Uterus (tissue), 4 donors: Measurements from ENCODE around the gene BEST1. TPM values are rescaled to one million over a fixed set of nuclear protein-coding genes. Genes with fewer than 3 reads are reported as not detected.
A peak's percentile ranks its signal among the peaks of the same experiment; 100 is the strongest.
"Not testable (repeated sequence)": the region's sequence is repeated elsewhere in the genome, so short reads cannot be mapped to it uniquely, and the experiment has no call there.

ENCODE experiments used
- DNase-seq, 2 donors: peaks; one replicate each; pipeline ENCODE4 v3.0.0-alpha.2; 2019 to 2020
- H3K27ac ChIP-seq, 2 donors: fragments of 200-600 bp; sonication (generic); 1 replicate in 1 of 2; 2 replicates in 1 of 2; pipeline ENCODE4 v1.5.1; 2016 to 2018
- H3K27me3 ChIP-seq, 2 donors: fragments of 200-600 bp; sonication (generic); one replicate each; pipeline ENCODE4 v1.5.1; 2018 to 2019; ENCODE audit warnings: control low read depth in 1 of 2
- H3K36me3 ChIP-seq, 2 donors: fragments of 200-600 bp; sonication (generic); one replicate each; pipeline ENCODE4 v1.5.1; 2019; ENCODE audit warnings: control low read depth in 1 of 2
- H3K4me1 ChIP-seq, 2 donors: fragments of 200-600 bp; sonication (generic); one replicate each; pipeline ENCODE4 v1.5.1; 2018 to 2019; ENCODE audit warnings: control low read depth in 1 of 2
- H3K4me3 ChIP-seq, 2 donors: fragments of 200-600 bp; sonication (generic); 1 replicate in 1 of 2; 2 replicates in 1 of 2; pipeline ENCODE4 v1.5.1; 2018 to 2019; ENCODE audit warnings: mild to moderate bottlenecking in 1 of 2
- H3K9me3 ChIP-seq, 2 donors: fragments of 200-600 bp; sonication (generic); one replicate each; pipeline ENCODE4 v1.5.1; 2019; ENCODE audit warnings: control low read depth in 1 of 2
- POLR2A ChIP-seq, 2 donors: fragments of 450-650 bp; IDR thresholded peaks; one replicate each; pipeline ENCODE4 v1.6.1; 2016; ENCODE audit warnings: antibody characterized with exemption in 2 of 2, mild to moderate bottlenecking in 1 of 2, moderate library complexity in 1 of 2
- intact Hi-C: fragments of 100-400 bp; cut with DNase I; formaldehyde crosslinking; loops from one replicate; pipeline ENCODE4 v1.15.1; 2023; ENCODE audit warnings: low total_unique reads
- total RNA-seq, 4 donors: library from RNA; depleted of rRNA in 3 of 4; stranded (reverse); fragments of >200 nt in 3 of 4; gene quantifications; one replicate each; pipeline versions ENCODE4 v1.1.0 to v1.2.4, GENCODE V29; 2014 to 2023
- TF ChIP-seq, protein P1 (sequence below), 4 experiments: fragments of 200-600 bp in 2 of 4; fragments of 450-650 bp in 2 of 4; sonication (generic) in 2 of 4; IDR thresholded peaks; one replicate each; pipeline ENCODE4 v1.5.1; 2016 to 2019; ENCODE audit warnings: antibody characterized with exemption in 4 of 4, mild to moderate bottlenecking in 2 of 4, moderate library complexity in 1 of 4
- donor health status: DM: yes; HTN: yes; CAD: no.

BEST1 gene
- total RNA-seq, 4 donors from 2014 or later = 3.3 to 11.1 (median 3.9) TPM

DNA sequence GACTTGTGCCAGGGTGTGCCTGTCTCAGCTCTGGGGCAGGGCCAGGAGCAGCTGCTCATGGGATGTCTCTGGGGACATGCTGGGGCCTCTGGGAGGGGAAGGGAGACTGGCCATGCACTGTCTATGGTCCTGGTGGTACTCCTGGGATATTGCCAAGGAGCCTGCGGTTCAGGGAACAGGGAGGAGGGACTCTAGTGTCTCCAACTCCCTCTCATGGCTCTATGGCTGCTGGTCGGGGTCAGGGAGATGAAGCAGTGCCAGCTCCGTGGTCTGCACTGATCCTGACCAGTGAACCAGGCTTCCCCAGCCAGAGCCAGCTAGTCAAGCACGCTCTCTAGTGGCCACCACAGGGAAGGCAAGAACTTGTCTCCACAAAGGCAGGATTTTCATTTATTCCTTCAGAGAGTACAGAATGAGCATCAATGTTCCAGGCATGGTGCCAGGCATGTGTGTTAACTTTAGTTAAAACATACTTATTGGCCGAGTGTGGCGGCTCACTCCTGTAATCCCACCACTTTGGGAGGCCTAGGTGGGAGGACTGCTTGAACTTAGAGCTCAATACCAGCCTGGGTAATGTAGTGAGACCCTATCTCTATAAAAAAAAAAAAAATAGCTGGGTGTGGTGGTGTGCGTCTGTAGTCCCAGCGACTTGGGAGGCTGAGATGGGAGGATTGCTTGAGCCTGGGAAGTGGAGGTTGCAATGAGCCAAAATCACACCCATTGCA is 2.5 kb upstream of the BEST1 start:
- peak; percentile 94 to 95 for DNase-seq
- Histone ChIP-seq H3K9me3 (no peaks in the 10 kb centered on the region), H3K36me3 (no peaks in the 10 kb centered on the region), H3K27me3 (no peaks in the 10 kb centered on the region), H3K4me3 (no peak overlapping the region), H3K4me1 (peaks cover 0 to 8% of the 10 kb centered on the region in 2 donors), H3K27ac (peak overlapping the region; percentile 40 to 52)
- intact Hi-C loops = loop anchor here (5.0 kb wide), 1 partner anchor 50 kb away; no protein-coding TSS in a partner anchor
- TF ChIP-seq POLR2A (IDR thresholded peaks at IDR 0.05) = peak in 1 of 2 donors; percentile 5
- TF ChIP-seq, protein P1, sequence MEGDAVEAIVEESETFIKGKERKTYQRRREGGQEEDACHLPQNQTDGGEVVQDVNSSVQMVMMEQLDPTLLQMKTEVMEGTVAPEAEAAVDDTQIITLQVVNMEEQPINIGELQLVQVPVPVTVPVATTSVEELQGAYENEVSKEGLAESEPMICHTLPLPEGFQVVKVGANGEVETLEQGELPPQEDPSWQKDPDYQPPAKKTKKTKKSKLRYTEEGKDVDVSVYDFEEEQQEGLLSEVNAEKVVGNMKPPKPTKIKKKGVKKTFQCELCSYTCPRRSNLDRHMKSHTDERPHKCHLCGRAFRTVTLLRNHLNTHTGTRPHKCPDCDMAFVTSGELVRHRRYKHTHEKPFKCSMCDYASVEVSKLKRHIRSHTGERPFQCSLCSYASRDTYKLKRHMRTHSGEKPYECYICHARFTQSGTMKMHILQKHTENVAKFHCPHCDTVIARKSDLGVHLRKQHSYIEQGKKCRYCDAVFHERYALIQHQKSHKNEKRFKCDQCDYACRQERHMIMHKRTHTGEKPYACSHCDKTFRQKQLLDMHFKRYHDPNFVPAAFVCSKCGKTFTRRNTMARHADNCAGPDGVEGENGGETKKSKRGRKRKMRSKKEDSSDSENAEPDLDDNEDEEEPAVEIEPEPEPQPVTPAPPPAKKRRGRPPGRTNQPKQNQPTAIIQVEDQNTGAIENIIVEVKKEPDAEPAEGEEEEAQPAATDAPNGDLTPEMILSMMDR (IDR thresholded peaks at IDR 0.05) = peak; percentile 93 to 97 (median 97)

DNA sequence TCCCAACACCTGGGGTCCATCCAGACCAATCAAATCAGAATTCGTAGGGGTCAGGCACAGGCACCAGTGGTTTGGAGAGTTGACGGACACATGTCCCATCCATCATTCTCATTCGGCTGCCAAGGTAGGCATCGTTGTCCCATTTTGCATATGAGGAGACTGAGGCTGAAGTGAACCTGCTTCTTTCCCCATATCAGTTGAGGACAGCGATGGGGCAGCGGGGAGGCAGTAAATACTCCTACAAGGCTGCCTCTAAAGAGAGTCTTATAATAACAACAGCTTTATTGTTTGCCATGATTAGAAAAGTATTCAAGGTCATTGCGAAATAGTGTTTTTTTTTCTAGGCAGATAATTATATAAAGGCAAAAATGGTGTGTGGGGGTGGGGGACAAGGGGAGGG is 1.6 kb upstream of the BEST1 start:
- intact Hi-C loops = loop anchor here (5.0 kb wide), 1 partner anchor 51 kb away; no protein-coding TSS in a partner anchor
- Histone ChIP-seq H3K4me3 (no peak overlapping the region), H3K27ac (peak overlapping the region; percentile 77 to 84), H3K9me3 (no peaks in the 10 kb centered on the region), H3K4me1 (peaks cover 0 to 8% of the 10 kb centered on the region in 2 donors), H3K27me3 (no peaks in the 10 kb centered on the region), H3K36me3 (no peaks in the 10 kb centered on the region)
- no peak for DNase-seq
- TF ChIP-seq, protein P1 (IDR thresholded peaks at IDR 0.05) = no peak
- TF ChIP-seq POLR2A (IDR thresholded peaks at IDR 0.05) = no peak

DNA sequence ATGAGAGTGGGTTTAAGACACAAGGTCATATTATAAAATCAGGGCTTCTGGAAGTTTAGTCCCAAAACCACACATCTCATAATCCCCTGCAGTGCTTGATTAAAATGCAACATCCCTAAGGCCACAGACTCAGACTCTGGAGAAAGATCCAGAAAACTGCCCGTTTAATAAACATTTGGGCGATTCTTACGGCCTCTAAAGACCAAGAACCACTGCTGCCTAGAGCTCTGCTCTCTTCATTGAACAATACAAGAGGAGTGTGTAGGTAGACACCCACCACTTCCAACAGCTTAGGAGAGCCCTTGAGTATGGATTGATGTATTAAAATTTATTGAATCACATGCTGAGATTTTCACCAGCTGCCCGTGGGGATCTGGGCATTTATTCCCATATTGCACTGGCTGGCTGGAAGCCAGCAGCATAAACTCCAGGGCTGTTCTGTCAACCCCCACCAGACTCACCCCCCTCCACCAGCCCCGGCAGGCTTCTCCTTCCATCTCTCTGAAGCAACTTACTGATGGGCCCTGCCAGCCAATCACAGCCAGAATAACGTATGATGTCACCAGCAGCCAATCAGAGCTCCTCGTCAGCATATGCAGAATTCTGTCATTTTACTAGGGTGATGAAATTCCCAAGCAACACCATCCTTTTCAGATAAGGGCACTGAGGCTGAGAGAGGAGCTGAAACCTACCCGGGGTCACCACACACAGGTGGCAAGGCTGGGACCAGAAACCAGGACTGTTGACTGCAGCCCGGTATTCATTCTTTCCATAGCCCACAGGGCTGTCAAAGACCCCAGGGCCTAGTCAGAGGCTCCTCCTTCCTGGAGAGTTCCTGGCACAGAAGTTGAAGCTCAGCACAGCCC is 749 bp upstream of the BEST1 start:
- peak; percentile 30 to 72 for TF ChIP-seq POLR2A (IDR thresholded peaks at IDR 0.05)
- TF ChIP-seq, protein P1 (IDR thresholded peaks at IDR 0.05) = peak in 1 of 4 experiments; percentile 7
- Histone ChIP-seq H3K36me3 (no peaks in the 10 kb centered on the region), H3K9me3 (no peaks in the 10 kb centered on the region), H3K4me3 (no peak overlapping the region), H3K4me1 (peaks cover 0 to 8% of the 10 kb centered on the region in 2 donors), H3K27me3 (no peaks in the 10 kb centered on the region), H3K27ac (peak overlapping the region; percentile 77 to 84)
- peak; percentile 89 to 95 for DNase-seq
- intact Hi-C loops = loop anchor here (5.0 to 10.0 kb wide), 2 partner anchors 52 to 135 kb away; no protein-coding TSS in a partner anchor

DNA sequence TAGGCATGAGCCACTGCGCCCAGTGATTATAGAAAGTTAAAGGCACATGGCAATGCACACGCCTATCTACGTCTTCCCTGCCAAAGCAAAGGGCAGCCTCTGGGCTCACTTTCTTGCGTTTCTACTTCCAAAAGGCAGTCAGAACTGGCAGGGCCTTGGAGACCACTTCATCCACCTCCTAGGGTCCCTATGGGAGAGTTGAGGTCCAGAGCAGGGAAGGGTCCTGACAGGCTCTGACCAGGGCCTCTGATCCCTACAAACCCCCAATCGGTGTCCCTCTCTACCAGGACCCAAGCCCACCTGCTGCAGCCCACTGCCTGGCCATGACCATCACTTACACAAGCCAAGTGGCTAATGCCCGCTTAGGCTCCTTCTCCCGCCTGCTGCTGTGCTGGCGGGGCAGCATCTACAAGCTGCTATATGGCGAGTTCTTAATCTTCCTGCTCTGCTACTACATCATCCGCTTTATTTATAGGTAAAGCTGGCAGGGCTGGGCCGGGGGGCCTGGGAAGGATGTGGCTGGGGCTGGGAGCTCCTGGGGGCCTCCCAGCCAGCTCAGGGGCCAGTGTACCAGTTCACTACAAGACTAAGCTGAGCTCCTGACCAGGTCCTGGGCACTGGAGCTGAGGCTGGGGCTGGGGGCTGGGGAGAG is 1.5 kb downstream of the BEST1 start:
- Histone ChIP-seq H3K36me3 (no peaks in the 10 kb centered on the region), H3K9me3 (no peaks in the 10 kb centered on the region), H3K27me3 (no peaks in the 10 kb centered on the region), H3K27ac (no peak overlapping the region), H3K4me1 (peaks cover 0 to 8% of the 10 kb centered on the region in 2 donors), H3K4me3 (no peak overlapping the region)
- DNase-seq = no peak
- intact Hi-C loops = loop anchor here (10.0 kb wide), 1 partner anchor 133 kb away; no protein-coding TSS in a partner anchor
- no peak for TF ChIP-seq POLR2A (IDR thresholded peaks at IDR 0.05)

DNA sequence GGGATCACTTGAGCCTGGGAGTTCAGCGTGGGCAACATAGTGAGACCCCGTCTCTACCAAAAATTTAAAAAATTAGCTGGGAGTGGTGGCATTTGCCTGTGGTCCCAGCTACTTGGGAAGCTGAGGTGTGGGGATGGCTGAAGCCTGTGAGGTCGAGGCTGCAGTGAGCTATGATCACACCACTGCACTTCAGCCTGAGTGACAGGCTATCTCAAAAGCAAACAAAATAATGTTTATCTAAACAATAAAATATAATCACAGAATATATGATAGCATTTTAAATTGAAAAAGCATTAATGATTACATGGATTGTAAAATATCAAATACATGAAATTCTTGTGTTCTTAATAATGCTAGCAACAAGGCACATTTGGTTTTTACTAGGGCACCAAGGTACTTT is 2.7 kb downstream of the BEST1 start:
- Histone ChIP-seq H3K4me3 (no peak overlapping the region), H3K36me3 (no peaks in the 10 kb centered on the region), H3K9me3 (no peaks in the 10 kb centered on the region), H3K27ac (no peak overlapping the region), H3K27me3 (no peaks in the 10 kb centered on the region), H3K4me1 (peaks cover 0 to 4% of the 10 kb centered on the region in 2 donors)
- TF ChIP-seq POLR2A (IDR thresholded peaks at IDR 0.05) = no peak
- TF ChIP-seq, protein P1 (IDR thresholded peaks at IDR 0.05) = no peak
- intact Hi-C loops = loop anchor here (10.0 kb wide), 1 partner anchor 132 kb away; no protein-coding TSS in a partner anchor
- DNase-seq = no peak

DNA sequence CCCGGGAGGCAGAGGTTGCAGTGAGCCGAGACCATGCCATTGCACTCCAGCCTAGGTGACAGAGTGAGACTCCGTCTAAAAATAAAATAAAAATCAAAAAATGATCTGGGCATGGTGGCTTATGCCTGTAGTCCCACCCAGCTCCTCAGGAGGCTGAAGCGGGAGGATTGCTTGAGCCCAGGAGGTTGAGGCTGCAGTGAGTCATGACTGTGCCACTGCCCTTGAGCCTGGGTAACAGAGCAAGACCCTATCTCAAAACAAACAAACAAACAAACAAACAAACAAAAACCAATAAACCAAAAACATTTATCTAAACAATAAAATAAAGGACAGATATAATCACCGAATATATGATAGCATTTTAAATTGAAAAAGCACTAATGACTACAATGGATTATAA is 3.5 kb downstream of the BEST1 start:
- intact Hi-C loops = loop anchor here (10.0 kb wide), 1 partner anchor 131 kb away; no protein-coding TSS in a partner anchor

More for the DNA sequence above, 3.5 kb downstream of the BEST1 start:
- H3K4me3 ChIP-seq, H3K4me1 ChIP-seq, H3K36me3 ChIP-seq, H3K9me3 ChIP-seq, H3K27ac ChIP-seq, DNase-seq, H3K27me3 ChIP-seq: not testable (repeated sequence)
